MM.1S (cell line): ENCODE results near the gene ZNF277.

ENCODE experiments used
- DNase-seq: peaks from one replicate; pipeline ENCODE4 v3.0.0-alpha.2; 2015
- H2AFZ ChIP-seq: fragments of 300-600 bp; sonication (generic); 2 replicates; pipeline ENCODE4 v1.6.0; 2016; ENCODE audit warnings: antibody characterized with exemption, low read length
- H3F3A ChIP-seq: fragments of 300-600 bp; sonication (generic); 2 replicates; pipeline ENCODE4 v1.6.1; 2016; ENCODE audit warnings: mild to moderate bottlenecking, antibody characterized with exemption, low read length, moderate library complexity, mixed read lengths; ENCODE audit not compliant: insufficient read depth
- H3K27ac ChIP-seq: fragments of 300-600 bp; sonication (generic); 2 replicates; pipeline ENCODE4 v1.5.1; 2016; ENCODE audit warnings: mild to moderate bottlenecking, low read length
- H3K27me3 ChIP-seq: fragments of 300-600 bp; sonication (generic); replicated peaks from 2 replicates; pipeline ENCODE4 v1.6.0; 2016; ENCODE audit warnings: low read length; ENCODE audit not compliant: insufficient read depth
- H3K36me3 ChIP-seq: fragments of 300-600 bp; sonication (generic); replicated peaks from 2 replicates; pipeline ENCODE4 v1.6.1; 2016; ENCODE audit warnings: mild to moderate bottlenecking, low read length, mixed read lengths; ENCODE audit not compliant: insufficient read depth
- H3K4me1 ChIP-seq: fragments of 300-600 bp; sonication (generic); 2 replicates; pipeline ENCODE4 v1.6.1; 2016; ENCODE audit warnings: low read length, mixed read lengths
- H3K4me2 ChIP-seq: fragments of 300-600 bp; sonication (generic); 2 replicates; pipeline ENCODE4 v1.6.0; 2016; ENCODE audit warnings: low read depth, low read length
- H3K4me3 ChIP-seq: fragments of 300-600 bp; sonication (generic); 2 replicates; pipeline ENCODE4 v1.5.1; 2016; ENCODE audit warnings: low read length, mixed read lengths
- H3K79me2 ChIP-seq: fragments of 300-600 bp; sonication (generic); 2 replicates; pipeline ENCODE4 v1.6.1; 2016; ENCODE audit warnings: mixed run types, low read length, mixed read lengths
- H3K9ac ChIP-seq: fragments of 300-600 bp; sonication (generic); 2 replicates; pipeline ENCODE4 v1.6.1; 2016; ENCODE audit warnings: low read length, mixed read lengths
- H3K9me2 ChIP-seq: fragments of 300-600 bp; sonication (generic); replicated peaks from 2 replicates; pipeline ENCODE4 v1.6.1; 2016; ENCODE audit warnings: mild to moderate bottlenecking, low read length, mixed read lengths; ENCODE audit not compliant: insufficient read depth
- H3K9me3 ChIP-seq: fragments of 300-600 bp; sonication (generic); replicated peaks from 2 replicates; pipeline ENCODE4 v1.6.1; 2016; ENCODE audit warnings: mild to moderate bottlenecking, low read length, mixed read lengths; ENCODE audit not compliant: insufficient read depth
- H4K20me1 ChIP-seq: fragments of 300-600 bp; sonication (generic); 2 replicates; pipeline ENCODE4 v1.6.1; 2016; ENCODE audit warnings: mild to moderate bottlenecking, low read length, moderate library complexity, mixed read lengths; ENCODE audit not compliant: insufficient read depth
- CTCF ChIP-seq: fragments of 300-600 bp; sonication (generic); IDR thresholded peaks from 2 replicates; pipeline ENCODE4 v1.5.1; 2016; ENCODE audit warnings: antibody characterized with exemption, low read length, mixed read lengths
- EZH2 ChIP-seq: fragments of 300-600 bp; sonication (generic); optimal IDR thresholded peaks from 2 replicates; pipeline ENCODE3; 2017; ENCODE audit warnings: low read depth, mild to moderate bottlenecking, antibody characterized with exemption, low read length, mixed read lengths
- EZH2phosphoT487 ChIP-seq: fragments of 300-600 bp; sonication (generic); IDR thresholded peaks from 2 replicates; pipeline ENCODE4 v1.6.1; 2018; ENCODE audit warnings: antibody characterized with exemption, low read length

ZNF277 gene

GRCh38 chr7:112293416-112293815 lies 86.9 kb downstream of the ZNF277 start:
- no peak for DNase-seq

DNA sequence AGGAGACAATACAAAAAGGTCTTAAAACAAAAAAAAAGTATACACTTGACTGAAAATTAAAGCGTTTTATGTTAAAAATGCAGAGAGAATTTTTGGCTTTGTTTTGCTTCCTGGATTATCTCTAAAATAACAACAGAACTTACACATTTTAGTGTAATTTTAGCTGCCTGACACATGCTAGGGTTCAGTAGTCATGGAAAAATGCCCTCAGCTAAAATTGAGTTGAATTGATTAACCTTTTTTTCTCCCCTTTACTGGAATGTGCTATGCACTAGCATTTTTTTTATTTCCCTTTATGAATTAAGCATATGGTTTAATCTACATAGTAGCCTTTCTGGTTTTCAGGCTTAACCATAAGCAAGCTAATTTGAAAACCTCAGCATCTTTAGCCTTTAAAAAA lies 89.9 kb downstream of the ZNF277 start:
- no peaks in the 10 kb centered on the region for H3K36me3 ChIP-seq
- no peak overlapping the region for H3K27ac ChIP-seq
- no peaks in the 10 kb centered on the region for H3K9me2 ChIP-seq
- no peaks in the 10 kb centered on the region for H3K9me3 ChIP-seq
- H3K27me3 ChIP-seq, result no peaks in the 10 kb centered on the region
- H3K4me1 ChIP-seq, result no peaks in the 10 kb centered on the region
- no peak for DNase-seq
- no peak overlapping the region for H2AFZ ChIP-seq
- H3F3A ChIP-seq, result no peaks in the 10 kb centered on the region
- H3K4me3 ChIP-seq, result no peak overlapping the region
- no peak overlapping the region for H3K4me2 ChIP-seq
- H3K9ac ChIP-seq, result no peak overlapping the region
- TF ChIP-seq EZH2phosphoT487 (no peak), CTCF (no peak), EZH2 (no peak)
- no peaks in the 10 kb centered on the region for H3K79me2 ChIP-seq
- no peaks in the 10 kb centered on the region for H4K20me1 ChIP-seq

More at GRCh38 chr7:112293416-112293815, 86.9 kb downstream of the ZNF277 start:
- Histone ChIP-seq H3K27ac (no peak overlapping the region), H2AFZ (no peak overlapping the region), H3K9ac (no peak overlapping the region), H3F3A (no peaks in the 10 kb centered on the region), H3K79me2 (no peaks in the 10 kb centered on the region), H3K36me3 (no peaks in the 10 kb centered on the region), H3K9me3 (no peaks in the 10 kb centered on the region), H3K4me2 (no peak overlapping the region), H3K9me2 (no peaks in the 10 kb centered on the region), H3K4me1 (0 out of 2 replicates have a peak, but pooled peaks cover 1% of the 10 kb centered on the region), H3K27me3 (no peaks in the 10 kb centered on the region), H4K20me1 (no peaks in the 10 kb centered on the region), H3K4me3 (no peak overlapping the region)
- TF ChIP-seq EZH2phosphoT487 (no peak), CTCF (no peak), EZH2 (no peak)

GRCh38 chr7:112297681-112298080 lies 91.2 kb downstream of the ZNF277 start:
- no peaks in the 10 kb centered on the region for H3F3A ChIP-seq
- H3K27ac ChIP-seq, result no peak overlapping the region
- H3K4me1 ChIP-seq, result peaks cover 11% of the 10 kb centered on the region
- no peak overlapping the region for H3K9ac ChIP-seq
- H3K4me3 ChIP-seq, result no peak overlapping the region
- H2AFZ ChIP-seq, result no peak overlapping the region
- H3K9me3 ChIP-seq, result no peaks in the 10 kb centered on the region
- H3K9me2 ChIP-seq, result no peaks in the 10 kb centered on the region
- no peaks in the 10 kb centered on the region for H3K27me3 ChIP-seq
- TF ChIP-seq EZH2phosphoT487, result no peak
- no peak for TF ChIP-seq CTCF
- TF ChIP-seq EZH2, result no peak
- no peak for DNase-seq
- no peaks in the 10 kb centered on the region for H3K36me3 ChIP-seq
- H3K4me2 ChIP-seq, result no peak overlapping the region
- H3K79me2 ChIP-seq, result no peaks in the 10 kb centered on the region
- no peaks in the 10 kb centered on the region for H4K20me1 ChIP-seq
